A673 (cell line): ENCODE measurements around the gene CDK11B. TPM values are rescaled to one million over a fixed set of nuclear protein-coding genes. Genes with fewer than 3 reads are reported as not detected.
"Not testable (repeated sequence)": the region's sequence is repeated elsewhere in the genome, so short reads cannot be mapped to it uniquely, and the experiment has no call there.

Experiments used
- BruUV-seq: library from RNA; stranded (reverse); fragments of 400-500 nt; replicated peaks from 2 replicates; lab custom pipeline; 2021; lab: Mats Ljungman, UMichigan
- CTCF ChIA-PET: fragments of 300-600 bp; sonication (Branson Sonifier 250); formaldehyde crosslinking; loops from one replicate; lab custom pipeline; 2022; ENCODE audit warnings: antibody characterized with exemption; lab: Charles Lee
- POLR2A ChIA-PET: fragments of 300-600 bp; sonication (Branson Sonifier 250); formaldehyde crosslinking; loops from one replicate; lab custom pipeline; 2022; ENCODE audit warnings: antibody characterized with exemption; ENCODE audit not compliant: low non-redundant PET; lab: Charles Lee
- DNase-seq: peaks from one replicate; pipeline ENCODE4 v3.0.0-alpha.2; 2015; ENCODE audit warnings: low spot score
- H3K27ac ChIP-seq: fragments of 200-600 bp; sonication (generic); 2 replicates; pipeline ENCODE4 v1.5.1; 2016; ENCODE audit warnings: mixed run types, low read depth, mild to moderate bottlenecking, mixed read lengths, antibody characterized with exemption, low read length; ENCODE audit not compliant: poor library complexity, severe bottlenecking
- H3K27me3 ChIP-seq: fragments of 200-600 bp; sonication (generic); replicated peaks from 2 replicates; pipeline ENCODE4 v1.6.1; 2017; ENCODE audit warnings: mixed run types, low read depth, mild to moderate bottlenecking, mixed read lengths, antibody characterized with exemption, low read length; ENCODE audit not compliant: insufficient read depth, poor library complexity
- H3K36me3 ChIP-seq: fragments of 200-600 bp; sonication (generic); 2 replicates; pipeline ENCODE4 v1.6.1; 2016; ENCODE audit warnings: mixed run types, mild to moderate bottlenecking, mixed read lengths, antibody characterized with exemption, low read length; ENCODE audit not compliant: insufficient read depth, poor library complexity, severe bottlenecking
- H3K4me1 ChIP-seq: fragments of 200-600 bp; sonication (generic); 2 replicates; pipeline ENCODE4 v1.6.1; 2017; ENCODE audit warnings: mixed run types, mild to moderate bottlenecking, mixed read lengths, antibody characterized with exemption, low read length; ENCODE audit not compliant: insufficient read depth, poor library complexity, severe bottlenecking
- H3K4me3 ChIP-seq: fragments of 200-600 bp; sonication (generic); 2 replicates; pipeline ENCODE4 v1.5.1; 2016; ENCODE audit warnings: low read depth, mixed run types, mild to moderate bottlenecking, mixed read lengths, low read length; ENCODE audit not compliant: poor library complexity, severe bottlenecking
- H3K9me3 ChIP-seq: fragments of 200-600 bp; sonication (generic); 2 replicates; pipeline ENCODE4 v1.6.1; 2016; ENCODE audit warnings: mixed run types, low read depth, mild to moderate bottlenecking, mixed read lengths, antibody characterized with exemption, low read length; ENCODE audit not compliant: poor library complexity, severe bottlenecking
- CTCF ChIP-seq: fragments of 300-800, 200-600 bp; sonication (generic); conservative IDR thresholded peaks from 2 replicates; pipeline ENCODE4 v1.5.1; 2017; ENCODE audit warnings: low read depth, mild to moderate bottlenecking, antibody characterized with exemption, low read length, moderate library complexity, mixed read lengths
- EZH2 ChIP-seq: fragments of 200-600 bp; sonication (generic); IDR thresholded peaks from 2 replicates; pipeline ENCODE4 v1.6.1; 2017; ENCODE audit warnings: borderline replicate concordance, low read depth, mild to moderate bottlenecking, mixed read lengths, antibody characterized with exemption, low read length; ENCODE audit not compliant: poor library complexity, severe bottlenecking
- intact Hi-C: fragments of 100-400 bp; cut with micrococcal nuclease; formaldehyde crosslinking; loops from one replicate; pipeline ENCODE4 v1.10.0; 2022; ENCODE audit not compliant: unreplicated experiment
- total RNA-seq: library from RNA; stranded (reverse); gene quantifications from 2 replicates; pipeline ENCODE4 v1.2.3, GENCODE V29; 2021

Gene CDK11B
- total RNA-seq, 1 experiment from 2014 or later: 38.1 TPM

- Histone ChIP-seq H3K36me3 (no peaks in the 10 kb centered on the region), H3K27ac (no peak overlapping the region), H3K4me3 (no peak overlapping the region), H3K4me1 (no peaks in the 10 kb centered on the region), H3K9me3 (no peaks in the 10 kb centered on the region), H3K27me3 (no peaks in the 10 kb centered on the region)
- BruUV-seq: no TSS peak
- TF ChIP-seq EZH2 (no peak), CTCF (no peak)
- POLR2A ChIA-PET: interaction anchor here (0.5 kb wide), 1 partner anchor 107 kb away, joined by 4 read pairs; no protein-coding TSS in a partner anchor
- intact Hi-C loops: no loop called here
- DNase-seq: no peak
- CTCF ChIA-PET: no interaction called here
Measured at GRCh38 chr1:1703796-1704195, 45.0 kb upstream of the CDK11B start.

GRCh38 chr1:1702506-1702905, 43.7 kb upstream of the CDK11B start:
- H3K27me3 ChIP-seq, CTCF ChIA-PET, H3K4me1 ChIP-seq, H3K27ac ChIP-seq, POLR2A ChIA-PET, H3K4me3 ChIP-seq, H3K9me3 ChIP-seq, H3K36me3 ChIP-seq, BruUV-seq, DNase-seq, intact Hi-C loops: not testable (repeated sequence)

GRCh38 chr1:1700557-1700956, 41.8 kb upstream of the CDK11B start:
- H3K9me3 ChIP-seq, DNase-seq, POLR2A ChIA-PET, BruUV-seq, H3K27ac ChIP-seq, H3K27me3 ChIP-seq, H3K4me3 ChIP-seq, H3K36me3 ChIP-seq, intact Hi-C loops, H3K4me1 ChIP-seq, CTCF ChIA-PET: not testable (repeated sequence)

GRCh38 chr1:1700067-1700466, 41.3 kb upstream of the CDK11B start:
- intact Hi-C loops, H3K27me3 ChIP-seq, DNase-seq, H3K36me3 ChIP-seq, CTCF ChIA-PET, H3K4me1 ChIP-seq, POLR2A ChIA-PET, H3K9me3 ChIP-seq, BruUV-seq, H3K27ac ChIP-seq, H3K4me3 ChIP-seq: not testable (repeated sequence)

GRCh38 chr1:1699061-1699460, 40.3 kb upstream of the CDK11B start:
- CTCF ChIA-PET, BruUV-seq, H3K9me3 ChIP-seq, H3K4me3 ChIP-seq, H3K27me3 ChIP-seq, POLR2A ChIA-PET, H3K36me3 ChIP-seq, DNase-seq, H3K27ac ChIP-seq, H3K4me1 ChIP-seq: not testable (repeated sequence)
- intact Hi-C loops: loop anchor here (10.0 kb wide), 1 partner anchor 46 kb away; no protein-coding TSS in a partner anchor

GRCh38 chr1:1697358-1698183, 38.8 kb upstream of the CDK11B start:
- BruUV-seq, DNase-seq, H3K4me3 ChIP-seq, H3K36me3 ChIP-seq, POLR2A ChIA-PET, H3K27me3 ChIP-seq, H3K27ac ChIP-seq, CTCF ChIA-PET, H3K4me1 ChIP-seq, H3K9me3 ChIP-seq: not testable (repeated sequence)
- intact Hi-C loops: loop anchor here (10.0 kb wide), 1 partner anchor 47 kb away; no protein-coding TSS in a partner anchor
